H1 (cell line): ENCODE data around the gene EPB41L5.

ENCODE experiments used
- BACH1 ChIP-seq: IDR thresholded peaks from 2 replicates; pipeline ENCODE4 v1.6.1; 2012; ENCODE audit warnings: low read length, improper control_type of control experiment
- CREB1 ChIP-seq: IDR thresholded peaks from 2 replicates; pipeline ENCODE4 v1.6.1; 2012; ENCODE audit warnings: inconsistent platforms
- CTCF ChIP-seq, 3 experiments: IDR thresholded peaks; 1 replicate in 2 of 3; 2 replicates in 1 of 3; pipeline versions ENCODE4 v1.5.1 to v1.6.1; 2011; ENCODE audit warnings: low read length in 3 of 3, mild to moderate bottlenecking in 3 of 3, inconsistent platforms in 2 of 3, low read depth in 1 of 3, moderate library complexity in 1 of 3; ENCODE audit not compliant: insufficient read depth in 1 of 3; ENCODE audit errors: control extremely low read depth in 1 of 3
- EP300 ChIP-seq, 2 experiments: IDR thresholded peaks; 1 replicate in 1 of 2; 2 replicates in 1 of 2; pipeline ENCODE4 v1.6.1; 2011 to 2012; ENCODE audit warnings: low read depth in 2 of 2, low read length in 2 of 2, mild to moderate bottlenecking in 2 of 2, borderline replicate concordance in 1 of 2, inconsistent platforms in 1 of 2, moderate library complexity in 1 of 2
- MAX ChIP-seq: IDR thresholded peaks from 2 replicates; pipeline ENCODE4 v1.6.1; 2012; ENCODE audit warnings: inconsistent platforms
- NRF1 ChIP-seq: IDR thresholded peaks from 2 replicates; pipeline ENCODE4 v1.6.1; 2011; ENCODE audit warnings: mild to moderate bottlenecking, low read depth, low read length, improper control_type of control experiment
- POLR2A ChIP-seq, 2 experiments: IDR thresholded peaks; 1 replicate in 1 of 2; 2 replicates in 1 of 2; pipeline ENCODE4 v1.6.1; 2011; ENCODE audit warnings: low read depth in 2 of 2, low read length in 2 of 2, mild to moderate bottlenecking in 2 of 2; ENCODE audit errors: control extremely low read depth in 1 of 2
- POU5F1 ChIP-seq: IDR thresholded peaks from 2 replicates; pipeline ENCODE4 v1.6.1; 2011; ENCODE audit warnings: low read depth, mild to moderate bottlenecking, low read length, moderate library complexity
- RAD21 ChIP-seq, 2 experiments: IDR thresholded peaks in 1 of 2; conservative IDR thresholded peaks in 1 of 2; 2 replicates each; pipeline ENCODE4 v1.6.1; 2011; ENCODE audit warnings: low read depth in 2 of 2, low read length in 2 of 2, improper control_type of control experiment in 1 of 2, inconsistent platforms in 1 of 2, mild to moderate bottlenecking in 1 of 2, moderate library complexity in 1 of 2
- SIRT6 ChIP-seq: IDR thresholded peaks from one replicate; pipeline ENCODE4 v1.7.1; 2012; ENCODE audit warnings: low read length, inconsistent platforms
- USF2 ChIP-seq: IDR thresholded peaks from 2 replicates; pipeline ENCODE4 v1.6.1; 2011; ENCODE audit warnings: low read length, improper control_type of control experiment
- ZNF274 ChIP-seq: IDR thresholded peaks from 2 replicates; pipeline ENCODE4 v1.7.0; 2012; ENCODE audit warnings: low read length, borderline replicate concordance; ENCODE audit errors: extremely low read depth

GRCh38 chr2:120132691-120133090 lies 119.8 kb downstream of the EPB41L5 start:
- TF ChIP-seq ZNF274, result no peak
- no peak for TF ChIP-seq CTCF (IDR thresholded peaks at IDR 0.05; ENCODE audit: control extremely low read depth in 1 of 3, insufficient read depth in 1 of 3, low read depth in 1 of 3, low read length in 3 of 3)
- TF ChIP-seq RAD21 (IDR thresholded peaks at IDR 0.05 in 1 of 2, conservative IDR thresholded peaks at IDR 0.05 in 1 of 2; ENCODE audit: low read depth in 2 of 2, low read length in 2 of 2), result no peak
- no peak for TF ChIP-seq MAX
- TF ChIP-seq CREB1, result no peak
- TF ChIP-seq BACH1, result no peak
- no peak for TF ChIP-seq POLR2A (IDR thresholded peaks at IDR 0.05; ENCODE audit: control extremely low read depth in 1 of 2, low read depth in 2 of 2, low read length in 2 of 2)
- no peak for TF ChIP-seq POU5F1
- TF ChIP-seq USF2, result no peak
- TF ChIP-seq NRF1, result no peak
- no peak for TF ChIP-seq SIRT6
- no peak for TF ChIP-seq EP300 (IDR thresholded peaks at IDR 0.05; ENCODE audit: borderline replicate concordance in 1 of 2, low read depth in 2 of 2, low read length in 2 of 2)
